ENCODE measurements around the gene ARID1B.

GRCh38 chr6:156914181-156914580, 137.0 kb downstream of the ARID1B start:
- TF ChIP-seq ZFX (IDR thresholded peaks at IDR 0.05) (no peak), CTCF (conservative IDR thresholded peaks at IDR 0.05) (no peak)
